Neuronal stem cell (in vitro differentiated cells): ENCODE data around the gene PTPRD.

Experiments
- DNase-seq: peaks from one replicate; pipeline ENCODE4 v3.0.0-alpha.2; 2013; ENCODE audit warnings: low spot score
- H2AFZ ChIP-seq: one replicate; pipeline ENCODE4 v1.6.1; 2013; ENCODE audit warnings: mild to moderate bottlenecking, low read length, inconsistent platforms
- H2AK5ac ChIP-seq: 2 replicates; pipeline ENCODE4 v1.6.1; 2013; ENCODE audit warnings: low read depth, mild to moderate bottlenecking, inconsistent platforms, low read length, moderate library complexity, mixed read lengths
- H2BK120ac ChIP-seq: 2 replicates; pipeline ENCODE4 v1.6.1; 2013; ENCODE audit warnings: low read depth, mild to moderate bottlenecking, inconsistent platforms, low read length, moderate library complexity, mixed read lengths
- H2BK12ac ChIP-seq: one replicate; pipeline ENCODE4 v1.6.1; 2013; ENCODE audit warnings: low read length, inconsistent platforms
- H2BK15ac ChIP-seq: 2 replicates; pipeline ENCODE4 v1.6.1; 2013; ENCODE audit warnings: mild to moderate bottlenecking, low read length, inconsistent platforms, mixed read lengths
- H2BK5ac ChIP-seq: one replicate; pipeline ENCODE4 v1.6.1; 2013; ENCODE audit warnings: inconsistent platforms, mild to moderate bottlenecking, low read length, moderate library complexity
- H3K14ac ChIP-seq: one replicate; pipeline ENCODE4 v1.6.1; 2013; ENCODE audit warnings: low read length, inconsistent platforms
- H3K18ac ChIP-seq: 2 replicates; pipeline ENCODE4 v1.6.1; 2013; ENCODE audit warnings: low read length, inconsistent platforms
- H3K23ac ChIP-seq: 2 replicates; pipeline ENCODE4 v1.6.1; 2013; ENCODE audit warnings: low read depth, mild to moderate bottlenecking, mixed read lengths, low read length, inconsistent platforms; ENCODE audit not compliant: poor library complexity
- H3K27ac ChIP-seq: replicated peaks from 3 replicates; pipeline ENCODE4 v1.5.1; 2013; ENCODE audit warnings: low read length, inconsistent platforms
- H3K27me3 ChIP-seq, 3 experiments: 2 replicates each; pipeline ENCODE4 v1.6.1; 2013; ENCODE audit warnings: low read length in 3 of 3, mild to moderate bottlenecking in 2 of 3, inconsistent platforms in 1 of 3, low read depth in 1 of 3, mixed read lengths in 1 of 3, moderate library complexity in 1 of 3; ENCODE audit not compliant: control insufficient read depth in 3 of 3, insufficient read depth in 3 of 3
- H3K36me3 ChIP-seq, 2 donors: replicated peaks in 1 of 2; 2 replicates each; pipeline ENCODE4 v1.6.1; 2013; ENCODE audit warnings: low read length in 2 of 2; ENCODE audit not compliant: control insufficient read depth in 2 of 2, insufficient read depth in 2 of 2
- H3K4ac ChIP-seq: 2 replicates; pipeline ENCODE4 v1.6.1; 2013; ENCODE audit warnings: inconsistent platforms, mild to moderate bottlenecking, low read length, moderate library complexity
- H3K4me1 ChIP-seq, 2 donors: 1 replicate in 1 of 2; 2 replicates in 1 of 2; pipeline ENCODE4 v1.6.1; 2013; ENCODE audit warnings: low read length in 2 of 2, low read depth in 1 of 2; ENCODE audit not compliant: control insufficient read depth in 2 of 2, insufficient read depth in 1 of 2
- H3K4me2 ChIP-seq: one replicate; pipeline ENCODE4 v1.6.1; 2013; ENCODE audit warnings: mild to moderate bottlenecking, low read length, inconsistent platforms; ENCODE audit not compliant: insufficient read depth, poor library complexity, severe bottlenecking
- H3K4me3 ChIP-seq, 2 donors: 2 replicates each; pipeline ENCODE4 v1.5.1; 2013; ENCODE audit warnings: low read length in 2 of 2, mild to moderate bottlenecking in 2 of 2, inconsistent platforms in 1 of 2, moderate library complexity in 1 of 2
- H3K79me1 ChIP-seq: one replicate; pipeline ENCODE4 v1.6.1; 2013; ENCODE audit warnings: low read depth, mild to moderate bottlenecking, inconsistent platforms, low read length, moderate library complexity
- H3K9ac ChIP-seq: one replicate; pipeline ENCODE4 v1.6.1; 2013; ENCODE audit warnings: mild to moderate bottlenecking, low read depth, low read length, inconsistent platforms; ENCODE audit not compliant: poor library complexity
- H3K9me3 ChIP-seq, 2 donors: replicated peaks in 1 of 2; 2 replicates each; pipeline versions ENCODE3 to v1.6.1; 2013; ENCODE audit warnings: low read length in 2 of 2, mild to moderate bottlenecking in 2 of 2, inconsistent platforms in 1 of 2, low read depth in 1 of 2, mixed read lengths in 1 of 2, moderate library complexity in 1 of 2; ENCODE audit not compliant: control insufficient read depth in 2 of 2, insufficient read depth in 1 of 2
- H4K8ac ChIP-seq: one replicate; pipeline ENCODE4 v1.6.1; 2013; ENCODE audit warnings: low read depth, mild to moderate bottlenecking, inconsistent platforms, low read length, moderate library complexity
- H4K91ac ChIP-seq: one replicate; pipeline ENCODE4 v1.6.1; 2013; ENCODE audit warnings: low read length, low read depth, mild to moderate bottlenecking, inconsistent platforms; ENCODE audit not compliant: poor library complexity
- WGBS, 2 donors: extraction: QIAGEN DNeasy Blood & Tissue Kit; methylation state at CpG; one replicate each; pipeline ENCODE4 v1.1.7; 2013; ENCODE audit warnings: missing lambda C conversion rate in 2 of 2, mixed read lengths in 1 of 2; ENCODE audit not compliant: insufficient read length in 2 of 2, insufficient replicate concordance in 1 of 2; ENCODE audit errors: extremely low coverage in 2 of 2; 5-methylcytosine and 5-hydroxymethylcytosine counted together

PTPRD gene

DNA sequence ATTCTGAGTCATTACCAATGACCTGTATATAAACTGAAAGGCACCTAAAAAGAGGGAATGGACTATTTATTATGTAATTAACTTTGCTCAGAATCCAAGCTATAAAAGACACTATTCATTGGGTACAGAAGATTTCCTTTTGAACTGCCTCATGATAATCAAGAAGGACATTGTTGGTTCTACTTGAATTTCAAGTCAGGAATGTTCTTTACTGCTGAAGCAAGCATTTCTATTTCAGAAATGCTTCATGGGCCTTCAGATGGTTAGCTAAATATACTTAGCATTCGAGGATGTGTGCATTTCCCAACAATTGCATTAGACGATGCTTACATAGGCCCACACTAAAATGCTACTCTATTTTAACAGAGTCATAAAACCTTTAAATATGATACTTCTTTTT lies 2155.0 kb downstream of the PTPRD start:
- Histone ChIP-seq H2BK12ac (no peak overlapping the region), H3K18ac (no peak overlapping the region), H3K4me1 (no peaks in the 10 kb centered on the region), H2BK120ac (no peak overlapping the region), H3K14ac (no peak overlapping the region), H3K27me3 (no peaks in the 10 kb centered on the region), H2AK5ac (no peak overlapping the region), H3K4me3 (no peak overlapping the region), H2AFZ (no peak overlapping the region), H3K36me3 (peaks cover 0 to 38% of the 10 kb centered on the region in 2 donors), H3K9me3 (no peaks in the 10 kb centered on the region), H3K4ac (no peak overlapping the region), H3K79me1 (no peaks in the 10 kb centered on the region), H3K23ac (no peak overlapping the region), H2BK15ac (no peak overlapping the region), H4K8ac (no peak overlapping the region), H2BK5ac (no peak overlapping the region), H3K9ac (no peak overlapping the region), H3K4me2 (no peak overlapping the region), H3K27ac (no peak overlapping the region), H4K91ac (no peak overlapping the region)
- DNase-seq = no peak
- WGBS, 2 donors = no CpG with 5 or more reads among the region's 2 CpGs

DNA sequence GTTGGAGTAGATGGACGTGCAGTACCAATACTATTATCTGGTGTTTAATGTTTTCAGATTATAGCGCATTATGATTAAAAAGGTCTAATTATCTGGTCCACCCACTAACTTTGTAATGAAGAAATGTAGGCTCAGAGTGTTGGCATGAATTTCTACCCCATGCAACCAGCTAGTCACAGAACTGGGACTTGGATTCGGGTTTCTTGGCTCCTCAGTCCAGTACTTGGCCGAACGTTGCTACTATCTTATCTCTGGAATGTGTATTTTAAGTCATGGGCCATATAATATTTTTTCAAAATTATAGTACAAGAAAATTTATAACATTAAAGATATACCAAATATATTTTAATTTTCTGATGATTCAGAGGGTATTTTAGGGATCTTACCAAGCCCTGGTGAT lies 2155.7 kb downstream of the PTPRD start:
- Histone ChIP-seq H3K4ac (no peak overlapping the region), H3K9me3 (no peaks in the 10 kb centered on the region), H3K4me1 (no peaks in the 10 kb centered on the region), H3K36me3 (peaks cover 0 to 39% of the 10 kb centered on the region in 2 donors), H3K14ac (no peak overlapping the region), H3K9ac (no peak overlapping the region), H3K27ac (no peak overlapping the region), H3K4me3 (no peak overlapping the region), H2BK15ac (no peak overlapping the region), H4K8ac (no peak overlapping the region), H3K79me1 (no peaks in the 10 kb centered on the region), H3K27me3 (no peaks in the 10 kb centered on the region), H2AFZ (no peak overlapping the region), H3K18ac (no peak overlapping the region), H2BK12ac (no peak overlapping the region), H2AK5ac (no peak overlapping the region), H2BK5ac (no peak overlapping the region), H2BK120ac (no peak overlapping the region), H3K4me2 (no peak overlapping the region), H4K91ac (no peak overlapping the region), H3K23ac (no peak overlapping the region)
- WGBS, 2 donors = no CpG with 5 or more reads among the region's 5 CpGs
- no peak for DNase-seq

DNA sequence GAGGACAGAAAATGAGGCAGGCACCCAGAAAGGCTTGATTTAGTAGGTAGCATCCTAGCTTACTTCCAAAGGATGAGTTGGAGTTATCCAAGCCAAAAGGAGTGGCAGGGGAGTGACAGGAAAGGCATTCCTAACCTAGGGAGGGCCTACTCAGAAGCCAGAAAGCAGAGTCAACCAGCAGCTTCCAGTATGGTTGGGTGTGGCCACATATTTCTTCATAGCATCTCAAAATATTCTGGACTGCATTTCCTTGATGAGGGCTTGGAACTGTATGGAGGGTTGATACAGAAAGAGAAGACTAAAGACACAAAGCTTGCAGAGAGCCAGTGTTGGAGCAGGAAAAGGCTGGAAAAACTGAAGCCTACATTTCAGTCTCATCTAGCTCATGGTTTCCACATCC lies 2156.5 kb downstream of the PTPRD start:
- Histone ChIP-seq H3K79me1 (no peaks in the 10 kb centered on the region), H3K36me3 (peaks cover 0 to 39% of the 10 kb centered on the region in 2 donors), H3K4ac (no peak overlapping the region), H3K23ac (no peak overlapping the region), H3K14ac (no peak overlapping the region), H3K4me3 (no peak overlapping the region), H2BK120ac (no peak overlapping the region), H2AFZ (no peak overlapping the region), H3K9me3 (no peaks in the 10 kb centered on the region), H3K27ac (no peak overlapping the region), H4K8ac (no peak overlapping the region), H4K91ac (no peak overlapping the region), H3K27me3 (no peaks in the 10 kb centered on the region), H3K4me1 (no peaks in the 10 kb centered on the region), H2BK12ac (no peak overlapping the region), H3K18ac (no peak overlapping the region), H3K4me2 (no peak overlapping the region), H3K9ac (no peak overlapping the region), H2AK5ac (no peak overlapping the region), H2BK5ac (no peak overlapping the region), H2BK15ac (no peak overlapping the region)
- DNase-seq = no peak

DNA sequence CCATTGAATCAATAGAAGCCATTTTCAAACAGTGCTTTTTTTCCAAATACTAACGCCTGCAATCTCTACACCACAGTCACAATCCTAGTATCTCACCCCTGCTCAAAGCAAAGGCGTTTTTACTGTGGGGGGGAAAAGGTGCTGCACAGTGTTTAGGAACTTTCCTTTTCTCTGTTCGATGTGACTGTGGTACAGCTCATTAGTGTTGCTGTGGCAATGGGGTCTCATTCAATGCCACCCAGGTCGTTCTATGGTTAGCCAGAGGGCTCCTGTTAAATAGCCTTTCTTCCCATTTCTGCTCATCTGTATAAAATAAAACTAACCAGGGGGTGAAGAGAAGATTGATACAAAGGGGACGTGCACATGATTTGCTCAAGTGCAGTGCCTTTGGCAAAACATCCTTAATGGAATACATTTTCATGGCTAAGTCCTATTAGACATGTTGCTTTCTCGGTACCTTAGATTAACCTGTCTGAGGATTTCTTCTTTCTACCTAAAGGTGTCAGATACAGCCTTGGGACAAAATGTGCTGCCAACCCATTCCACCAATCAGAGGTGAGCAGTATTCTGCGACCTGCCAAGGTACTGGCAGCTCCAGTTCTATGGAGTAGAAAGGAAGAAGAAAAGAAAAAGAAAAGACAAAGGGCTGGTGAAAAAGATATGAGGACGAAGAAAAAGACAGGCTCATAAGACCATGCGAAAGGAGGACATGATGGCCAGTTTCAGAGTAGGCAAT lies 2161.8 kb downstream of the PTPRD start:
- no peak overlapping the region for H3K4ac ChIP-seq
- no peaks in the 10 kb centered on the region for H3K27me3 ChIP-seq
- H4K8ac ChIP-seq = no peak overlapping the region
- no peak overlapping the region for H4K91ac ChIP-seq
- H2BK15ac ChIP-seq = no peak overlapping the region
- H3K79me1 ChIP-seq = no peaks in the 10 kb centered on the region
- no peak overlapping the region for H3K14ac ChIP-seq
- no peak overlapping the region for H2BK12ac ChIP-seq
- H3K4me2 ChIP-seq = no peak overlapping the region
- DNase-seq = no peak
- H3K36me3 ChIP-seq = peaks cover 0 to 42% of the 10 kb centered on the region in 2 donors
- no peak overlapping the region for H2AFZ ChIP-seq
- no peaks in the 10 kb centered on the region for H3K4me1 ChIP-seq
- H2BK120ac ChIP-seq = no peak overlapping the region
- no CpG with 5 or more reads among the region's 9 CpGs for WGBS, 2 donors
- no peak overlapping the region for H2AK5ac ChIP-seq
- no peaks in the 10 kb centered on the region for H3K9me3 ChIP-seq
- H3K23ac ChIP-seq = no peak overlapping the region
- no peak overlapping the region for H3K27ac ChIP-seq
- H3K9ac ChIP-seq = no peak overlapping the region
- no peak overlapping the region for H3K4me3 ChIP-seq
- no peak overlapping the region for H2BK5ac ChIP-seq
- H3K18ac ChIP-seq = no peak overlapping the region
